ENCODE measurements around the gene LGALS3BP. TPM values are rescaled to one million over a fixed set of nuclear protein-coding genes. Genes with fewer than 3 reads are reported as not detected.

LGALS3BP gene
- total RNA-seq, 4 donors from 2014 or later: 193 to 443 (median 390) TPM

GRCh38 chr17:78977997-78978973, 1.4 kb downstream of the LGALS3BP start:
- peak in 1 of 2 donors; percentile 10 for DNase-seq
- Histone ChIP-seq H3K4me3 (replicated peaks in 1 of 3) (no peak overlapping the region), H3K4me1 (peaks cover 47 to 60% of the 10 kb centered on the region in 2 donors), H3K27ac (peak overlapping the region in 1 of 3 donors; percentile 75), H3K27me3 (no peaks in the 10 kb centered on the region), H3K36me3 (no peaks in the 10 kb centered on the region), H3K9me3 (no peaks in the 10 kb centered on the region)
- intact Hi-C loops (cut with DNase I): no loop called here
- TF ChIP-seq CTCF (IDR thresholded peaks at IDR 0.05) (no peak), POLR2A (IDR thresholded peaks at IDR 0.05) (no peak)
- 72% methylated on average over 9 to 17 of the region's 21 CpGs for WGBS, 2 donors

GRCh38 chr17:78977681-78977943, 2.1 kb downstream of the LGALS3BP start:
- Histone ChIP-seq H3K27me3 (no peaks in the 10 kb centered on the region), H3K4me1 (peaks cover 47 to 60% of the 10 kb centered on the region in 2 donors), H3K27ac (peak overlapping the region in 2 of 3 donors; percentile 75 to 80), H3K4me3 (replicated peaks in 1 of 3) (no peak overlapping the region), H3K36me3 (no peaks in the 10 kb centered on the region), H3K9me3 (no peaks in the 10 kb centered on the region)
- 83 to 84% methylated on average over 8 of the region's 8 CpGs for WGBS, 2 donors
- no peak for DNase-seq
- intact Hi-C loops (cut with DNase I): no loop called here
- TF ChIP-seq CTCF (IDR thresholded peaks at IDR 0.05) (no peak), POLR2A (IDR thresholded peaks at IDR 0.05) (no peak)

GRCh38 chr17:78976907-78977680, 2.6 kb downstream of the LGALS3BP start:
- H3K4me1 ChIP-seq: peaks cover 47 to 60% of the 10 kb centered on the region in 2 donors
- no peaks in the 10 kb centered on the region for H3K27me3 ChIP-seq
- no peak for DNase-seq
- TF ChIP-seq CTCF (IDR thresholded peaks at IDR 0.05) (no peak), POLR2A (IDR thresholded peaks at IDR 0.05) (no peak)
- no peaks in the 10 kb centered on the region for H3K9me3 ChIP-seq
- intact Hi-C loops (cut with DNase I): no loop called here
- no peak overlapping the region for H3K4me3 ChIP-seq (replicated peaks in 1 of 3)
- peak overlapping the region in 2 of 3 donors; percentile 75 to 80 for H3K27ac ChIP-seq
- WGBS, 2 donors: 81 to 88% methylated on average over 12 to 18 of the region's 20 CpGs
- no peaks in the 10 kb centered on the region for H3K36me3 ChIP-seq

GRCh38 chr17:78974635-78975591, 4.8 kb downstream of the LGALS3BP start:
- Histone ChIP-seq H3K27ac (peak overlapping the region; percentile 75 to 80 (median 80)), H3K27me3 (no peaks in the 10 kb centered on the region), H3K4me1 (peaks cover 54 to 68% of the 10 kb centered on the region in 2 donors), H3K9me3 (no peaks in the 10 kb centered on the region), H3K36me3 (no peaks in the 10 kb centered on the region), H3K4me3 (replicated peaks in 1 of 3) (no peak overlapping the region)
- intact Hi-C loops (cut with DNase I): loop anchor here (5.0 kb wide), 1 partner anchor 53 kb away; no protein-coding TSS in a partner anchor
- TF ChIP-seq CTCF (IDR thresholded peaks at IDR 0.05) (no peak), POLR2A (IDR thresholded peaks at IDR 0.05) (no peak)
- DNase-seq: peak; percentile 81 to 82
- 42 to 51% methylated on average over 23 to 29 of the region's 30 CpGs for WGBS, 2 donors
